ENCODE results near the gene RASA2.
A peak's percentile ranks its signal among the peaks of the same experiment; 100 is the strongest.
"Not testable (repeated sequence)": the region's sequence is repeated elsewhere in the genome, so short reads cannot be mapped to it uniquely, and the experiment has no call there.

Gene RASA2

DNA sequence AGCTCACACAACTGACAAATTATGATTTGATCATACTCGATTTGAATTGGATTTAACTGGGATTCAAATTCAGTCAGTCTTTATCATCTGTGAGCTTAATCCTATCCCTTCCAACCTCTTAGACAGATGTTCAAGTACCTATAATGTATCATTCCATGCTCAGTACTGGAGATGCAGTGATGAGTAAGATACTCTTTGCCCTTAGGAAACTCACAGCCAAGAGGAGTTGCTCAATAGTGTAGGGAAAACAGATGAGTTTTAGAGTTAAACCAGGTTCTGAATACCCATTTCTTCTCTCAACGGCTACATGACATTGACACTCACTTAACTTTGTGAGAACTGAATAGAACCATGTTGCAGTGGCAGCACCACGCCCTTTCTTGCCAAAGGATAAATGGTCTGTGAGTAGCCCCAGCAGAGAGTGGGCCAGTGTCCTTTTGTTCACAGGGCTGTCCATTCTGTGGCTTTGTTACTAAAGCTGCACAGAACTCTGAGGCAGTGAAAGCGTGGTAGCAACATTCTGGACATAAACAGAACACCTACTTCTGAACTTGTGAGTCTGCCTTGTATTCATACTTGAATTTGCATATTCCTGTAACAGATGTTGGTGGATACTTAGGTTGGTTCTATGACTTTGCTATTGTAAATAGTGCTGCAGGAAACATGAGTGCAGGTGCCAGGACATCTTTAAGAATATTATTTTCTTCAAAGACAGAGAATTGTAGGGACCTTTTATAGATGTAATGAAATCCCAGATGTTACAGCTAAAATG, 91.6 kb downstream of the RASA2 start:
- DNase-seq (ENCODE audit: low read depth) = no peak

DNA sequence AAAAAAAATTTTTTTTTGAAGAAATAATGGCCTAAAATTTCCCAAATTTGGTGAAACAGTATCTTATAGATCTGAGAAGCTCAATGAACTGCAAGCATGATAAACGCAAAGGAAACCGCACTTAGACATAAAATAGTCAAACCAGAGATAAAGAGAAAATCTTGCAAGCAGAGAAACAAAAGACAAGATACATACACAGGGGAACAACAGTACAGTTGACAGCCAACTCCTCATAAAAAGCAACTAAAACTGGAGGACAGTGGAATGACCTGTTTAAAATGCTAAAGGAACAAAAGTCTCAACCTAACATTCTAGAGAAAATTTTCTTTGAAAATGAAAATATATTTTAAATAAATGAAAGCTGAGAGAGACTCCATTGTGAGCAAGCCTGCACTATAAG, 107.5 kb downstream of the RASA2 start:
- DNase-seq (ENCODE audit: low read depth) = no peak

DNA sequence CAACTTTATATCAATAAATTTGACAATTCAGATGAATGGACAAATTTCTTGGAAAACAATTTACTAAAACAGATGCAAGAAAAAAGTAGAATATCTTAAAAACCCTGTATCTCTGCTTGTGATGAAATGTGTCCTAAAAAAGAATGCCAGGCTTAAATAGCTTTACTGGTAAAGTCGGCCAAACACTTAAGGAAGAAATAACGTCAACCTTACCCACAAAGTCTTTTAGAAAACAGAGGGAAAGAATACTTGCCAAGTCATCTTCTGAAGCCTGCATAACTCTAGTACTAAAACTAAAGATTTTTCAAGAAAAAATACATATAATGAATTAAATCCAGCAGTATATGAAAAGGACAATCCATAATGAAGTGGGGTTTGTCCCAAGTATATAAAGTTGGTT, 111.1 kb downstream of the RASA2 start:
- DNase-seq (ENCODE audit: low read depth) = no peak

DNA sequence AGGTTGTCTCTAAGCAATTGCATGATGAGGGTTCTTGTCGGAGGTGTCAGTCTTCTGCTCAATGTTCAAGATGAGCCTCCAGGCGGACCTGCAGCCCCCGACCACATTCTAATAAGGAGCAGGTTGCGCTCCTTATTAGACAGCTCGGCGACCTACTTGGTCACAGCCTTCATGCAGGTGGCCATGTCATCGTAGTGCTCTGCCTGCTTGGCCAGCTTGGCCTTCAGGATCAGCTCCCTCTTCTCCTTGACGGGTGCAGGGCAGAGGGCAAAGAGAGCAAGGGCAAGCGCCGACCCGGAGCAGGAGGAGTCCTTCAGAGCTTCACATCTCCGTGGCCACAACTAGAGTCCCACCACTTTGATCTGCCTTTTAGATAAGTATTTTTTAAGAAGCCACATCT, 113.5 kb downstream of the RASA2 start:
- DNase-seq (ENCODE audit: low read depth) = no peak

DNA sequence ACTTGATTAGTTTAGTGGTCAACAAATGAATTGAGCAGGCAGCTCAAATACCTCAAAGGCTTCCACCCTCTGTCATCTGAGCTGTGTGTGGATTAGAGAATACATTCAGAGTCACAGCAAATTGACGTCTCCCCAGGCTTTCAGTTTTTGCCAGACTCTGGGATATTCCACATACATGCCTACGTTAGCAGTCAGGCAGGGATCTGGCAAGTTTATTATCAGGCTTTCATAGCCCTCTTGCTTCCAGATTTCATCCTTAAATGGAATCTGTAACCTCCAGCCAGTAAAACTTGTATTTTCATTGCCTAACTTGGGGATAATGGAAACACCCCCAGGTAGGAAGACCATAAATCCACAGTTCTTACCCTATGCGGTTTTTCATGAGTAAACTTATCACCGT, 115.9 kb downstream of the RASA2 start:
- no peak for DNase-seq (ENCODE audit: low read depth)

DNA sequence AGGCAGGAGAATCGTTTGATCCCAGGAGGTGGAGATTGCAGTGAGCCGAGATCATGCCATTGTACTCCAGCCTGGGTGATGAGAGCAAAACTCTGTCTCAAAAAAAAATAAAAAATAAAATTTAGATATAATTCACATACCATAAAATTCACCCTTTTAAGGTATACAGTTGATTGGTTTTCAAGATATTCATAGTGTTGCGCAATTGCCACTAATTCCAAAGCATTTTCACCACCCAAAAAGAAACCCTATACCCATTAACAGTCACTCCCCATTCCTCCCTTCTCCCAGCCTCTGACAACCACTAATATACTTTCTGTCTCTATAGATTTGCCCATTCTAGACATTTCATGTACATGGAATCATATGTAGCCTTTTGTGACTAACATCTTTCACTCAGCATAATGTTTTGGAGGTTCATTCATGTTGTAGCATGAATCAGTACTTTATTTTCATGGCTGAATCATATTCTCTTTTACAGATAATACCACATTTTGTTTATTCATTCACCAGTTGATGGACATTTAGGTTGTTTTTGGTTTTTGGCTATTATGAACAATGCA, 116.7 kb downstream of the RASA2 start:
- DNase-seq (ENCODE audit: low read depth) = no peak

DNA sequence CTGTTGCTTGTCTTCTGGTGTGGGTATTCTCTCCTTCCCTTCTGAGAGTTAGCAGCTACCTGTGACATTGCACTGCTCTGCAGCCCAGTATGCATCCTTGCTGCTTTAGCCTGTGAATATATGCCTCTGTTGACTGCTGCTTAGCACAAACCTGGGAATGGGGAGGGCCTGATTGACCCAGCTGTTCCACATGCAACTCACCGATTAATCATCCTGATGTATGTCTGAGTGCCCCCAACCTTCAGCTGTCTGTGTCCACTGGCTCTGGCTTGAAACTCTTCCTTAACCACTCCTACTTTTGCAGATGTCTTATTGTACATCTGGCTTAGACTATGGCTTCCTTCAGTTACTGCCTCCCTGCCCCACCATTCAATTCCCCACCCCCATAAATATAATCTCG, 119.1 kb downstream of the RASA2 start:
- DNase-seq (ENCODE audit: low read depth) = no peak

DNA sequence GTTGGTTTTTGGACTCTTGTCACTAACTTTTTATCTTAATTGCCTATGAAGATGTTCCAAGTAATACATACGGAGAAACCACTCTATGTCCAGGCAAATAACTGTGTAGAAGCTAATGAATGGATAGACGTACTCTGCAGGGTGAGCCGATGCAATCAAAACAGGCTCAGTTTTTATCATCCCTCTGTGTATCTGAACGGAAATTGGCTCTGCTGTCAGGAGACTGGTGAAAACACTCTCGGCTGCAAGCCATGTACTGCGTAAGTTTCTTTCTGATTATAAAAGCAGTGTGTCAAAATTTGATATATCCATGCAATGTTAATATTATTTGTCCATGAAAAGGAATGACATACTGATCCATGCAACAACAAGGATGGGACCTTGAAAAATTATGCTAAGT, 121.6 kb downstream of the RASA2 start:
- DNase-seq (ENCODE audit: low read depth) = no peak

DNA sequence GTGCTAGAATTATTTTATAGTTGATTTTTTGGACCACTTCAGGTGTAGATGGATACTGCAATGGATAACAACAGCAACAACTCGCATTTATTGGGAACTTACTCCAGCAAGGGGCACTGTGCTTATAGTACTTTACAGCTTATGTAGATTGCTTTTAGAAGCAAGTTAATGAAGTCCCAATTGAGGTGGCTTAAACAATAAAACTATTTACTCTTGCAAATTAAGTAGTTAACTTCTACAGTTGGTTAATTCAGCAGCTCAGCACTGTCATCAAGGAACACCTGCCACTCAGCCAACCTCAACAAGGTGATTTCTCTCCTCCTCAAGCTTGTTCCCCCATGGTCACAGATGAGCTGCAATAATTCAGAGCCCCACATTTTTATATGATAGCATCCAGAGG, 124.1 kb downstream of the RASA2 start:
- no peak for DNase-seq (ENCODE audit: low read depth)

DNA sequence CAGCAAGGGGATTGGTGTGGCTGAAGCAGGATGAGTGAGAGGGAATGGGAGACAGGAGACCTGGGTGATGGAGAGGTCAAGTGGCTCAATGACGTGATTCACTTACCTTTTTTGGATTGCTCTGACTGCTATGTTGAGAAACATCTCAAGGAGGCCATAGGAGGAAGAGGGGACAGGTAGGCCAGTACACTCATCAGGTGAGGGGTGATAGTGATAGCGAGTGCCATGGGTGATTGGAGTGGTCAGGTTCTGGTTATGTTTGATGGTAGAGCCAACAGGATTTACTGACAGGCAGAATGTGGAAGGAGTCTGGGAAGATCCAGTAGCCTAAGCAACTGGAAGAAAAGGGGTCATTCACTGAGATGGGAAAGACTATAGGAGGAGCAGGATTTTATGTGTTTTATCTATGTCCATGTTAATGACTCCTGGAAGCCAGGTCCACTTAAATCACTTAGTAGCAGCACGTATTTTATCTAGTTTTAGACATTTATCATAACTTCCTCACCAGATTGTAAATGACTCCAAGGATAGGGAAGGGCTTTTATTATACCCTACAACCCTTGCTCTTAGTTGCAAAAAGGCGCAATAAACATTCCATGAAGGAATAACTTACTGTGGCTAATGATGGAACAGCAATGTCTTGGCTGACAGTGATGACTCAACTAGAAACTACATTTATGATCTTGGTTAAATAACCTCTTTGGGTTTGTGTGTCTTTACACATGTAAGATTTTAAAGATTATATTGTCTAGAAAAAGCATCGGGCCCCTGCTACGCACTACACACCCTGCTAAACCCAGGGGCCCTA, 131.5 kb downstream of the RASA2 start:
- no peak for DNase-seq (ENCODE audit: low read depth)

DNA sequence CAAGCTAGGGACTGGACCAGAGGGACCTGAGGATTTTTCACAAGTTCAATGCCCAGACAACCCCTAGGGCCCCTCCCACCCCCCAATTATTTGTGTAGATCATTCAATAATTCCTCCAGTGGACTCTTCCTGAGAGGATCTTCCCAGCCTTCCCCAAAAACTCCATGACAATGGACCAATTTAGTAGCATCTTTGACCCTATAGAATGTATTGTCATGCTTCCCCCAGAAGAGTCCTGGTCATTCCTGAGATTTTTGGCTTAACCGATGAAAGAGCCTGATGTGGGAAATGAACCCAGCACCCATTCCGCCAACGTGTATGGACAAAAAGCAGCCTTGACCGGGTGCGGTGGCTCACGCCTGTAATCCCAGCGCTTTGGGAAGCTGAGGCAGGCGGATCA, 132.1 kb downstream of the RASA2 start:
- DNase-seq (ENCODE audit: low read depth) = no peak

DNA sequence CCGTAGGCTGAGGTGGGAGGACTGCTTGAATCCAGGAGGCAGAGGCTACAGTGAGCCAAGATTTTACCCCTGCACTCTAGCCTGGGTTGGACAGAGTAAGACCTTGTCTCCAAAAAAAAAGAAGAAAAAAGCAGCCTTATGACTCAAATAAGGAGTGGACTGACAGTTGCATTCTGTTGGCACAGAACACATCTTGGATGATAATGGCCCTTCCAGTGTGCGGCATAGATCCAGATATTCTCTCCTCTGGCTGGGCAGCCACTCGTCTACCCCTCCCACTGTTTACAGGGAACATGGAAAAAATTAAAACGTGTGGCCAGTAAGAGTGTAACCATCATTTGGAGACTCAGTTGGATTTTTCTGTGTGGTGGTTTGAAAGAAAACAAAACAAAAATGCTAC, 132.6 kb downstream of the RASA2 start:
- no peak for DNase-seq (ENCODE audit: low read depth)

DNA sequence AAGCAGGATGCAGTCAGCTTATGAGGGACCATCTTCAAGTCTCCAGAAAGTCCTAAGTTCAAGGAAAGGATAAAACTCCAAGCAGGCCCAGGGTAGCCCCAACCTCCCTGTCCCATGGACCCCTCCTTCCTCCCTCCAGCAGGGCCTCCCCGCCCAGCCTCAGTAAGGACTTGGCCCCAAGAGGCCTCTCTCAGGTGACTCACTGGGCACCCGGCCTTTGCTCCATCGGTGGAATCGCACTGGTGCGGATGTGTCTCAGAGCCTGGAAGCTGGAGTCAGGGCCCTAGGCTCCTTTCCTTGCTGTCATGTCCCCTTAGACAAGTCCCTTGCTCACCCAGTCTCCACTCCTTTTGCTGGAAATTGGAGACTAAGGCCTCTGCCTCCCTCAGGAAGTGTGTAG, 136.9 kb downstream of the RASA2 start:
- no peak for DNase-seq (ENCODE audit: low read depth)

DNA sequence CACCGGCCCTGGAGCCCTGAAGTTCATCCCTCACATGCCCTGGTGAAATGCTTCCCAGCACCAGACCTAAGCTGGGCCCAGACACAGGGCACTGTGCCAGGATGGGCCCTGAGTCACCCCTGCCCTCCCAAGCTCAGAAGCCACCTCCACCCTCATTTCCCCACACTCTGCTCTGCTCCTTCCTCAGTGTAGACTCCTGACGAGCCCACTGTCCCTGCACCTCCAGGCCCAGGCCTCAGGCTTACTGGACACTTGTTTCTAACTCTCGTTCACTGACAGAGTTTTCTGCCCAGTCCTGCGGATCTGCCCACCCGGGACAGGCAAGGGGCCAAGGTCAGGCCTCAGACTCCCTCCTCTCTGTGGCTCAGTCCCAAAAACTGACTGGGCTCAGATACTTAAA, 138.7 kb downstream of the RASA2 start:
- DNase-seq (ENCODE audit: low read depth) = no peak

DNA sequence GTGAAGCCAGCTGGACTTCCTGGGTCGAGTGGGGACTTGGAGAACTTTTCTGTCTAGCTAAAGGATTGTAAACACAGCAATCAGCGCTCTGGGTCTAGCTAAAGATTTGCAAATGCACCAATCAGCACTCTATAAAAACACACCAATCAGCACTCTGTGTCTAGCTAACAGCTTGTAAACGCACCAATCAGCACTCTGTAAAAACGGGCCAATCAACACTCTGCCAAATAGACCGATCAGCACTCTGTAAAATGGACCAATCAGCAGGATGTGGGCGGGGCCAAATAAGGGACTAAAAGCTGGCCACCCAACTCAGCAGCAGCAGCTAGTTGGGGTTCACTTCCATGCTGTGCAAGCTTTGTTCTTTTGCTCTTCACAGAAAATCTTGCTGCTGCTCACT, 141.5 kb downstream of the RASA2 start:
- not testable (repeated sequence) for DNase-seq (ENCODE audit: low read depth)

DNA sequence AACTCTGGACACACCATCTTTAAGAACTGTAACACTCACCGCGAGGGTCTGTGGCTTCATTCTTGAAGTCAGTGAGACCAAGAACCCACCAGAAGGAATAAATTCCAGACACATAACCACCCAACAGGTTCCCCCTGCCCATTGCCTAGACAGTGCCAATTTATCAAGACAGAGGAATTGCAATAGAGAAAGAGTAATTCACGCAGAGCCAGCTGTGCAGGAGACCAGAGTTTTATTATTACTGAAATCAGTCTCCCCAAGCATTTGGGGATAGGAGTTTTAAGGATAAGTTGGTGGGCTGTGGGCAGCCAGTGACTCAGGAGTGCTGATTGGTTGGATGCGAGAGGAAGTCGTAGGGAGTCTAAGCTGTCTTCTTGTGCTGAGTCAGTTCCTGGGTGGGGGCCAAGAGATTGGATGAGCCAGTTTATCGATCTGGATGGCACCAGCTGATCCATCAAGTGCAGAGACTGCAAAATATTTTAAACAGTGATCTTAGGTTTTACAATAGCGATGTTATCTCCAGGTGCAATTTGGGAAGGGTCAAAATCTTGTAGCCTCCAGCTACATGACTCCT, 142.1 kb downstream of the RASA2 start:
- DNase-seq (ENCODE audit: low read depth) = not testable (repeated sequence)

DNA sequence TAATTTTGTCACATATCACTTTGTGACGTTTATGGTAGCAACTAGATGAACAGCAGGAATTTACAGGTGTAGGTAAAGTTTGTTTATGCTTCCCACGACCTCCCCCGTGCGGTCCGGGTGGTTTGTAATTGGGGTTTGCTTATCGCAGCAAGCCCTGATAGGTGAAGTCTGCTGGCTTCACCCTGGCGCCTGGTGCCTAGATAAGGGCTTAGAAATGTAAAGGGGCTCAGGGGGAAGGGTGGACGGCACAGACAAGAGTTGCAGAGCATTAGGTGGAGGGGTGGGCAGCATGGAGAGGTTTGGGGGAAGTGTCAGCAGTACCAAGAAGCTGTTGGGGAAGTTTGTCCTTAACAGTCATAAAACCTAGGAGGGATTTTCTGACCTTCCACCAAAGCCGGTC, 143.1 kb downstream of the RASA2 start:
- no peak for DNase-seq (ENCODE audit: low read depth)

DNA sequence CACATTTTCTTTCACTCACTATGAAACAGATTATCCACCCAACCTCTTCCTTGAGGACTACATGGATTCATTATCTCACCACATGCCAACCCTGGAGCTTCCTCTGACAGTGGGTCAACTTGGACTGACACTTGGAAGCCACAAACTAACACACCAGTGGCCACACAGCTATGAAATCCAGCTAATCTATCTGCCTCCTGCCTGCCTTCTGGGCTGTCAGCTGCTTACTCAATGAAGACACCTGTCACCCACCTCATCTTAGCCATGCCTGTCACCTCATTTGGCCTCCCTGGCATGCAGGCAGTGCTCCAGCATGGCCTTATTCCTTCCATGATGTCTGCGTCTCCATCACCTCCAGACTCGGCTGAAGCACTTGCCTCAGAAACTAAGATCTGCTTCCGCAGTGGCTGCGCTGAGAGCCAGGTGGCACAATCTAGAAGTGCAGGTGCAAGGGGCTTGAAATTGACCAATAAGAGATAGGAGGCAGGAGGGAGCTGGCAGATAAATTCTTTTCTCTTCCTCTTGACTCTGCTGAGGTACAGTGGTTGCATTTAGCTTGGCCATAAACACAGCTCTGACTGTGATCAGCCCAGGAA, 146.1 kb downstream of the RASA2 start:
- DNase-seq (ENCODE audit: low read depth) = no peak

DNA sequence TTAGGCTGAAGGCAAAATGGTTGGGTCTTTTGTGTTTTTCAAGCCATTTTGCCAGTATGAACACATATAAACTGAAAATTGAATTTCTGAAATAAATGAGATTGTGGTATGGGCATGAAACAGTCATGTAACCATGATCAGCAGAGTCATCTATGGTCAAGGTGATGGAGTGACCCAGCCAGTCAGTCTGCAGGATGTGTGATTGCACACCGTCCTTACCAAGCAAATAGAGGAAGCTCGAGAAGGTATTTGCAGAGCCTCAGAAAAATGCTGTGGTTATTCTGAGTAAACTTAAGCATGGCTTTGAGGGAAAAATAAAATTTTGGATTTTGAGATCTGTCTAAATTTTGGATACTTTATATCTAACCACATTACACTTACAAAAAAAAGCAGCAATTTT, 155.4 kb downstream of the RASA2 start:
- no peak for DNase-seq (ENCODE audit: low read depth)

DNA sequence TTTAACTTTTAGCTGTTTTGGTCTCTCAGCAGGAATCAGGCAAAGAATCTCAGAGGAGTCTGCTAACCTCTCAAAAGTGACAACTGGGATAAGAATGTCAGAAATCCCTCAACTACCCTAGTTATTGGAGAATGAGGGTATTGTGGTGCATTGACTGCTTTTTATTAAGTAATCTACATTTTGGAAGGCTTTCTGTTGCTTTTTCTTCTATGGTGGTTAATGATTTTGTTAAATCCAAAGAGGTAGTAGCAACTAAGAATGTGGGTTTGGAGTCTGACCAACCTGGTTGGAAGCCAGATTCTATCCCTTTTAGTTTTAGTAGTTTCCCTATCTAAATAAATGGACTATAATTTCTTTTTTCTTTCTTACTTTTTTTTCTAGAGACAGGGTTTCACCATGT, 156.6 kb downstream of the RASA2 start:
- peak; percentile 56 for DNase-seq (ENCODE audit: low read depth)

DNA sequence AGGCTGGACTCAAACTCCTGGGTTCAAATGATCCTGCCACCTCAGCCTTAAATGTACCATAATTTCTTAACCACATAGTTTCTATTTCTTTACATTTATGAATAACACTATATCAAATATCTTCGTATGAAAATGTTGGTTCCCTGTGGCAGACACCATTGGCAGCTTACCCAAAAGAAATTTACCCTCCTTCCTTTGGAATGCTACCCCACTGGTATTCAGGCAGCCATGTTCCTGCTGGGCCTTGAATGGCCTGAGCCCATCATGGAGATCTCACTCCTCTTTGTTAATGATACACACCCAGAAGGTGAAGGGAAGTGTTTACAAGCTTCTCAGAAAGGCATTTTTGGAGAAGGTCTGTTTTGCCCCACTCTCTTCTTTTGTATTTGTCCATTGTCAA, 157.0 kb downstream of the RASA2 start:
- DNase-seq (ENCODE audit: low read depth) = no peak

DNA sequence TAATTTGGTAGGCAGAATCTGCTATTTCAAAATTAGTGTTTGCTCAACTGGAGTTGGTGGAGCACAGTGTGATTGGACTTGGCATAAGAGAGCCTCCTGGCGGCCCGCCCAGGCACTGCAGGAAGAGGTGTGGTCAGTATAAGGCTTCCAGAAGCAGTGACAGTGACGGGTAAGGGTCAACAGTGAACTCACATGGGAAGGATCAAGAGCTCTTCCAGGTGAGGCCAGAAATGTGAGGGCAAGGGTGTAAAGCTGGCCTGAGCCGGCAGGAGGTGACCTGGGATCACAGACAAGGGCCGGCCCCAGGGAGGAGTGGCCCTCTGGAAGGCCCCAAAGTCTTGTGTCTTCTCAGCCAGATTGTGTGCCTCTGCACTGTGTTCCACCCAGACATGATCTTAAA, 158.1 kb downstream of the RASA2 start:
- no peak for DNase-seq (ENCODE audit: low read depth)

All from GM04503 (cell line).